Dedifferentiated amniotic fluid mesenchymal stem cell (primary cell): Measurements from ENCODE around the gene NOS1AP.
"Not testable (repeated sequence)": the region's sequence is repeated elsewhere in the genome, so short reads cannot be mapped to it uniquely, and the experiment has no call there.

ENCODE experiments used
- DNase-seq: peaks from one replicate; pipeline ENCODE4 v3.0.0-alpha.2; 2016; ENCODE audit errors: extremely low spot score

The NOS1AP gene

GRCh38 chr1:162059721-162060120 lies 9.8 kb upstream of the NOS1AP start:
- no peak for DNase-seq

DNA sequence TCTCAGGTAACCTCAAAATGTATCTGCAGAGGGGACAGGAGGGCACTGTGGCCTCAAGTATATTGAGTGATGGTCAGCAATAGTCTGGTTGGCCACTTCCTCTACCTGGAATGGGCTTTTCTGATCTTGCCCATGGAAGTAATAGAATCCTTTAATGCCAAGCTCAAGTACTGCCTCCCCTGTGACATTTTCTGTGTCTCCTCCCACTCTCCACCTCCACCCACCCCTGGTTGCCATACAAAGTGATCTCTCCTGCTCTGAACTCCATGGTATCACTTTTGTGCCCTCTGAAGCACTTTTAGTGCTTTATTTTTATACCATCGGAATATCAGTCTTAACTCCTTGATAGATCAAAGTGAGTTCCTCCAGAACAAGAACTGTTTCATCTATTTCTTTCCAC lies 9.2 kb upstream of the NOS1AP start:
- DNase-seq, result no peak

- DNase-seq, result peak; percentile 19
Observed at GRCh38 chr1:162062542-162063015, 6.9 kb upstream of the NOS1AP start.

- no peak for DNase-seq
Observed at GRCh38 chr1:162065016-162065415, 4.5 kb upstream of the NOS1AP start.

DNA sequence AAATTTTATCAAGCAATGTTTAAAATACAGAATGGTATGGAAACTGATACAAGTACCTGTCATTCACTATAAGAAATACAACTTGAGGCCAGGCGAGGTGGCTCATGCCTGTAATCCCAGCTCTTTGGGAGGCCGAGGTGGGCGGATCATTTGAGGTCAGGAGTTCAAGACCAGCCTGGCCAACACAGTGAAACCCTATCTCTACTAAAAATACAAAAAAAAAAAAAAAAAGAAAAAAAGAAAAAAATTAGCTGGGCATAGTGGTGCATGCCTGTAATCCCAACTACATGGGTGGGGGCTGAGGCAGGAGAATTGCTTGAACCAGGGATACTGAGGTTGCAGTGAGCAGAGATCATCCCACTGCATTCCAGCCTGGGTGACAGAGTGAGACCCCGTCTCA lies 2.7 kb upstream of the NOS1AP start:
- DNase-seq, result not testable (repeated sequence)

DNA sequence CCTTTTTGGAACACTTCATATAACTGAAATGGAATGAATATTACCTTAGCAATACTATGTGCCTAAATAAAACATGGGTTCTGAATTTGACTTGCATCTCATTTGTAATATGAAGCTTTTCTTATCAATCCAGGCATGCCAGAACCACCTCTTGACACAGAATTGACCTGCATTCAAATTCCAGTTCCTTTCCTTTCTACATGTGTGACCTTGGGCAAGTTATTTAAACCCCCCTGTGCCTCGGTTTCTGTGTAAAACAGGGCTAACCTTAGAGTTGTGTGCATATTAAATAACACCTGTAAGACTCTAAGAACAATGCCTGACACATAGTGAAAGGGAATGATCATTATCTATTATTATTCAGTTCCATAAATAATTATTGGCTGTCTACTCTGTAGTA lies 2.0 kb upstream of the NOS1AP start:
- no peak for DNase-seq

DNA sequence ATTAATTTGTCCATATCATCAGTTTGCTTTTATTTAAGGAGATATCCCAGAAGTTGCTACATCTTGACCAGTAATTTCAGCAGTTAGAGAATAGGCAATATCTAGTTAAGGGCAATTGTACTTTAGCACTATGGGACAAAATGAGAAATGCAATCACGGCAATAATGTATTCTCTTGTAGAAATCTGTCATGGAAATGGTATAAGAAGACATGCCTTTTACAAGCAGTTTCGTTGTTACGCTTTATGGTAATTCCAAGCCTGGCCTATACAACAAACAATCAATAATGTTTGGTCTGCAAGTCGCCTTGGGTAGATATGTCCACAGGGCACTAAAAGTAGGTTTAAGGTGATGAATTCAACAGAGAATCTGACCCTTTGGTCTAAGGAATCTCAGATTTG lies 1.2 kb upstream of the NOS1AP start:
- DNase-seq, result no peak

GRCh38 chr1:162070094-162070748 lies 730 bp downstream of the NOS1AP start:
- no peak for DNase-seq

DNA sequence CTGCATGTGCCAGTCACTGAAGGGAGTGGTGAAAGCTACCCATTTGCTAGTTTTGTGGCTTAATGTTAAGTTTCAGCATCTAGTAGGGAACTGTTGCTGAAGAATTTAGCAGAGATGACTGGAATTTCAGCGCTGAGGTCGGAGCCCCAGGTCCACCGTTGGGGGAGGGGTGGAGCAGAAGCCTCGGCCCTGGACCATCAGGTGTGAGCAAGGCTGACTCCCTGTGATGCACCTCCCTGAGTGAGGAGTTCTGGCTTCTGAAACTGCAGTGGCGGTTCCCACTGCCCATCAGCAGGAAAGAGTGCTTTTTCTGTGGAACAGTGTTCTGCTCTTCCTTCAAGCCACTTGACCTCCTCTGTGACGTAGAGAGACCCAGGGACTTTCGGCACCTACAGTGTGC lies 1.3 kb downstream of the NOS1AP start:
- no peak for DNase-seq

DNA sequence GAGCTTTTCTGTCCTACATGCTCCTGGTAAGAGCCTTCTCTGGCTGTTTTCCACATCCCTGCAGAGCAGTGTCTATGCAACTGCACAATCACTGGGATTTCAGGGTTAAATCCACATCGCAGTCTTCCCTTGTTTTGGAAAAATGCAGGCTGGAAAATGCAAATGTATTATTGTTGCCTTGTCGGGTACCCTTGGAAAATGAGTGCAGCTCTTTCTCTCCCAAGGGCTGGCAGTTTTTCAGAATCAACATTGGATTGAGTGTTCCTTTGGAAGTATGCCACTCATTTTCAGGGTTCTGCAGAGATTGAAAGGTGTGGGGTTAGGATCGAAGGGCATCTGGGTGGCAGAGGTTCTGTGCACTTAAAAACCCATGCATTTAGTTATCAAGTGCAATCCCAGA lies 3.2 kb downstream of the NOS1AP start:
- DNase-seq, result no peak

DNA sequence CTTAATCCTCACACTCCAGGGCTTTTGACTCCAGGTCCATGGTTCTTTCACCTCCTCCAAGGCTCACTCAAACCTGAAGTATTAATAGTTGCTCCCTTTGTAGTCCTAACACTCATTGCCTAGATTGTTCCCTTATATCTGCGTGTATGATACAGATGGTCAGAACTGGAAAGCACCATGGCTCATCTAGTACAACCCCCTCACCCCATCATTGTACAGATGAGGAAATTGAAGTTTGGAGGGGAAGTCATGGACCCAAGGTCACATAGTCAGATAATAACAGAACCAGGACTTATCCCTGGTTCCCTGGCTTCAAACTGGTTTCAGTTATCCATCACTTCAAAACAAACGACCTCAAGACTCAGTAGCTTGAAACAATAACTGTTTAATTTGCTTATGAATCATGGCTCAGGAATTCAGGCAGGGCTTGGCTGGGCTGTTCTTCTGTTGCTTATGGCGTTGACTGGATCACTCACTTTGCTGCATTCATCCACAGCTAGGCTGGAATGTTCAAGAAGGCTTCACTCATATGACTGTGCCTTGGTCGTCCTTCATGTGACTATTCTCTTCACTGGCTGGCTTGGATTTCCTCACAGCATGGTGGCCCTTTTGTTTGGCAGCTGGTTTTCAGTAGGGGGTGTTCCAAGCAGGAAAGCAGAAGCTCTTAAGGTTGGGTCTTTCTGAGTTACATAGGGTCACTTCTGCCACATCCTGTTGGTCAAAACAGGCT lies 5.0 kb downstream of the NOS1AP start:
- no peak for DNase-seq

DNA sequence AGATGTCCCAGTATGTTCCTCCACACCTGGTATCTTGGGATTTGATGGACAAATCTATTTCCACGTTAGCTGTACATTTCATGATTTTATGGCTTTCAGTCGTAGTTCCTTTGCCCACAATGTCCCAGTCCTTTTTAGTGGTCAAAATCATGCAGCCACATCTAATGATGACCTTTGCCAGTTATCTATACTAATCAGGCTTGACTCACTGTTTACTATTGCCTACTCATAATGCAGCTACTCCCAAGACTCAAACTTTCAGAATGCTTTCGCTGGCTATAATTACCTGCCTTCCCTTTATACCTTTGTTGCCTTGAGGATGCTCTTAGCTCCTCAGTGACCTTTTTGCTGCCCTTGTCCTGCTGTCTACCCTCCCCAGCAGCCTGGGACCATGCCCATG lies 6.4 kb downstream of the NOS1AP start:
- no peak for DNase-seq

- DNase-seq, result no peak
Observed at GRCh38 chr1:162077648-162078299, 8.3 kb downstream of the NOS1AP start.

DNA sequence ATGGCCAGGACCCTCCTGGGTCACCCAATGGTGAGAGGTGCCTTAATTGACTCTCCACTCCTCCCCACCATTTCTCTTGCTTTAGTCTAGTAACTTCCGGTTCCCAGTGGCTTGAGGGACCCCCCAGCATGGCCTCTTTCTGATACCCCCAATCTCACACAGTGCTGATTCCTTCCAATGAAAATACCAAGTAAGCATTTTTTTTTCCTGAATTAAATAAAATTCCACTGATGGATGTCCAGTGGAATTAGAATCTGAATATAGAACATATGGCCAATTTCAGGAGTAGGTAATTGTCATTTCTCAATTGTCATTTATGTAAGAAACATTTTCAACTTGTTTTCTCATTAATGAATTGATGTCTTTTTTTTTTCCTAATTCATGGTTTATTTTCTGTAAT lies 9.5 kb downstream of the NOS1AP start:
- no peak for DNase-seq

DNA sequence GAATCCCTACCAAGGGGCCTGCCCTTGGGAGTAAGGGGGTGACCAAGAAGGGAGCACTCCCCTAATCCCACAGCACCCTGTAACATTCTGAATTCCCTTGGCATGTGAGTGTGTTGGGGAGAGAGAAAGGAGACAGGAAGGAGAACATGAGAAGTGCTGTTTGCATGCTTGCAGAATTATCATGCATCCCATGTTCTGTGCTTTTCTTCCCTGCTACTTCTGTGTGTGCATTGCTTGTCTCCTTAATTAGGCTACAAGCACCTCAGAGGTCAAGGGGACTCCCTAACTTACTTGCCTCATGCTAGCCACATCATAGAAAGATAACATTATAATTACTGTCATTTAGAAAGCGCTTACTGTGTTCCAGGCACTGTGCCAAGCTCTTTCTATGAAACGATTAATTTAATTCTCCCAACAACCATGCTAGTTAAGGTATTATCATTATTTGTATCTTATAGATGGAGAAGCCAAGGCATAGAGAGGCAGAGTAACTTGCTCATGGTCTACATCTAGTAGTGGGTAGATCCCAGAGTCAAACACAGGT lies 11.1 kb downstream of the NOS1AP start:
- DNase-seq, result no peak

DNA sequence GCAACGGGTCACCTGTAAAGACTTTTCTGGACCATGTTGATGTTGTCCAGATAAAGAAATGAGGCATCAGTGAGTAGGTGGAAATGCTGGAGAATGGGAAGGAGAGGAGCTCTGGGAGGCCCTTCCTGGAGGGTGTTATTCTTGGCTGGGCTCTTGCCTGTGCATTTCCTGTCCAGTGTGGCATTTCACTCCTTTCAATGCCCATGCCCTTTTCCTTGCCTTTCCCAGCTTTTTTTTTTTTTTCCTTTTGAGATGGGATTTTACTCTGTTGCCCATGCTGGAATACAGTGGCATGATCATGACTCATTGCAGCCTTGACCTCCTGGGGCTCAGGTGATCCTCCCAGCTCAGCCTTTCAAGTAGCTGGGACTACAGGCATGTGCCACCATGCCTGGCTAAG lies 11.8 kb downstream of the NOS1AP start:
- DNase-seq, result no peak

- DNase-seq, result not testable (repeated sequence)
Observed at GRCh38 chr1:162082080-162082479, 12.6 kb downstream of the NOS1AP start.

- no peak for DNase-seq
Observed at GRCh38 chr1:162083273-162083672, 13.8 kb downstream of the NOS1AP start.

GRCh38 chr1:162085991-162086390 lies 16.5 kb downstream of the NOS1AP start:
- no peak for DNase-seq

DNA sequence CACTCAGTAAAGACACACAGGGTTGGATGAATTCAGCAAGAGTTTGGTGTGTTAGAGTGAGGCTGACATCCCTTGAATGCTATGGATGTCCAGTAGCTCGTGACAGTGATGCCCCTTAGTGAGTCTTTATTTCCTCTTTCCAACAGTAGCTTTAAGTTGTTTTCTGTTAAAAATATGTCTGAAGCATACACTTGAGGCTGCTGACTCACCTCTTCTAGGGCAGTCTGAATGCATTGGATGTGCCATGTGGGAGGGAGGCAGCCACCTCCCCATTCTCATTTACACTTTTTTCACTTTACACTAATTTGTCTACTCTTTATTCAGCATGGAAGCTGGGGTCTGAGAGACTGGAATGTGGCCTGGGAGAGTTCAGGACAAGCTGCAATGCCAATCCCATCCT lies 17.6 kb downstream of the NOS1AP start:
- no peak for DNase-seq

DNA sequence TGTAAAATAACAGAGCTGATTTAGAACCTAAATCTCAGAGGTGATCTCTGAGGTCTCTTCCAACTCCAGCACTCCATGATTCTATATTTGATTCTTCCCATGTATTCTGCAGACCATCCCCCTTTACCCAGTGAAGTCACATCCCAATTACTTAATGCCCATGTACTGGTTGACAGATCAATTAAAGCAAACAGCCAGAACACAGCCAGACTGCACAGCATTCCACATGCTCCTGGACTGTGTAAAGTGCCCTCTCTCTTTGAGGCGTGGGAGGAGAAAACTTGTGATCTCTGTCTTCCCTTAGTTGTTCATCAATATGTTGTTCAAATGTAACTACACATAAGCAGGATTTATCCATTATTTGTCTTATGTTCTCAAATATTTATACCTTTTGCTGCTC lies 18.1 kb downstream of the NOS1AP start:
- no peak for DNase-seq

DNA sequence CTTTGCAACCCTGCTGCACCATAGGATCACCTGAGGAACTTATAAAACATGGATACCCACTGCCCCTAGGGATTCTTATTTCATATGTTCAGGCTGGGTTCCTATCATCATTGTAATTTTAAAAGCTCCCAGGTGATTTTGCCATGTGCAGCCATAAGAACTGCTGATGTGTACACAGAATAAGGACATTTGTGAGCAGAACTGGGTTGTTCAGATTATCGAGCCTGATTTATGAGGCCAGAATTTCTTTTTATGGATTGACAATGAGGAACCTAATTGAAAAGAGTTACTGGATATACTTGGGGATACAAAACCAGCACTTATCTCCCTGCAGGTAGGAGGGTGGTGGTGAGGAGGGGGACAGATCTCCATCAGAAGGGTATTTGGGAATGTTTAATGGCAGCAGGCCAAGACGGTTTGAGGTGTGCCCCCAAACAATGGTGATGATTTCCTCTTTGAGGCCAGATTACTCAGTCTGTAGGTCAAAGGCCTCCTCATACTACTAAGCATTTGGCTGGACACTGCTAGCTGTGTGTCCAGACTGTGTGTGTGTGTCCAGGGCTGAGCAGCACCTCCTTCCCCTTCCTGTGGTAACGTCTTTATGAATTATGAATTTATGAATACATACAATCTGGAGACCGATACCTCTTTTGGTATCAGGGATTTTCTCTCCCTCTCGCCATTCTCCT lies 18.9 kb downstream of the NOS1AP start:
- no peak for DNase-seq
